Subcutaneous abdominal adipose tissue (tissue), 5 donors: ENCODE results near the gene NELFB.

ENCODE experiments used
- H3K27ac ChIP-seq: one replicate; pipeline ENCODE4 v1.7.0; 2013; ENCODE audit warnings: low read depth, mild to moderate bottlenecking, inconsistent platforms, low read length, moderate library complexity
- H3K27me3 ChIP-seq, 5 donors: one replicate each; pipeline ENCODE4 v1.7.0; 2013; ENCODE audit warnings: low read length in 5 of 5, inconsistent platforms in 1 of 5; ENCODE audit not compliant: control insufficient read depth in 5 of 5, insufficient read depth in 4 of 5
- H3K36me3 ChIP-seq, 5 donors: one replicate each; pipeline ENCODE4 v1.7.0; 2013; ENCODE audit warnings: low read length in 5 of 5; ENCODE audit not compliant: control insufficient read depth in 5 of 5, insufficient read depth in 5 of 5
- H3K4me1 ChIP-seq, 5 donors: one replicate each; pipeline ENCODE4 v1.7.0; 2013; ENCODE audit warnings: low read length in 5 of 5, mild to moderate bottlenecking in 3 of 5, moderate library complexity in 1 of 5; ENCODE audit not compliant: control insufficient read depth in 5 of 5, insufficient read depth in 5 of 5
- H3K4me3 ChIP-seq, 5 donors: one replicate each; pipeline ENCODE4 v1.7.0; 2013; ENCODE audit warnings: low read length in 5 of 5, low read depth in 1 of 5
- H3K9ac ChIP-seq, 5 donors: one replicate each; pipeline ENCODE4 v1.7.0; 2013; ENCODE audit warnings: low read length in 5 of 5, mild to moderate bottlenecking in 4 of 5, moderate library complexity in 3 of 5
- H3K9me3 ChIP-seq, 5 donors: one replicate each; pipeline ENCODE4 v1.7.0; 2013; ENCODE audit warnings: low read length in 5 of 5; ENCODE audit not compliant: control insufficient read depth in 5 of 5
- donor health status: healthy.
- donor health status: healthy.
- donor health status: healthy.
- donor health status: healthy.
- donor health status: healthy.

Gene NELFB

DNA sequence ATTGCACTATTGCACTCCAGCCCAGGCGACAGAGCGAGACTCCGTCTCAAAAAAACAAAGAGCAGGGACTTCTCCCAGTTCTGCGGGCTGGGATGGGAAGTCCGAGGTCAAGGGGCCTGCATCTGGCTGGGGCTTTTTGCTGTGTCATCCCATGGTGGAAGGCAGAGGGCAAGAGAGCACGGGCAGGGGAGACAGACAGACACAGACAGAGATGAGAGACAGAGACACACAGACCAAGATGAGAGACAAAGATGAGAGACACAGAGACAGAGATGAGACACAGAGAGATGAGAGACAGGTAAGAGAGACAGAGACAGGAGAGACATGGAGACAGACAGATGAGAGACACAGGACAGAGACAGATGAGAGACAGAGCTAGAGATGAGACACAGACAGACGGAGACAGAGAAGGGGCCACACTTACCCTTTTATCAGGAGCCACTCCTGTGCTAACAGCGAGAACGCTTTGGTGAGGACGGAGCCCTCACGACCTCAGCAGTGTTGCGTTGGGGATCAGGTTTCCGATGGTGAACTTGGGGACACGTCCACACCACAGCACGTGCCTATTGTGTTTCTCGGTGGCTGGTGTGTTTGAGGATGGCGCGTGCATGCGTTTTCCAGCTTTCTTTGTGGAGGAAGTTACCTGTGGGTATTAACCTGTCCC lies 13.5 kb downstream of the NELFB start:
- Histone ChIP-seq H3K4me3 (peak overlapping the region in 4 of 5 donors; percentile 4 to 42 (median 22)), H3K9me3 (no peaks in the 10 kb centered on the region), H3K27me3 (no peaks in the 10 kb centered on the region), H3K4me1 (peaks cover 6 to 23% (median 14%) of the 10 kb centered on the region in 5 donors), H3K27ac (peak overlapping the region; percentile 38), H3K9ac (peak overlapping the region in 1 of 5 donors; percentile 22), H3K36me3 (peaks cover 0 to 80% (median 68%) of the 10 kb centered on the region in 5 donors)

DNA sequence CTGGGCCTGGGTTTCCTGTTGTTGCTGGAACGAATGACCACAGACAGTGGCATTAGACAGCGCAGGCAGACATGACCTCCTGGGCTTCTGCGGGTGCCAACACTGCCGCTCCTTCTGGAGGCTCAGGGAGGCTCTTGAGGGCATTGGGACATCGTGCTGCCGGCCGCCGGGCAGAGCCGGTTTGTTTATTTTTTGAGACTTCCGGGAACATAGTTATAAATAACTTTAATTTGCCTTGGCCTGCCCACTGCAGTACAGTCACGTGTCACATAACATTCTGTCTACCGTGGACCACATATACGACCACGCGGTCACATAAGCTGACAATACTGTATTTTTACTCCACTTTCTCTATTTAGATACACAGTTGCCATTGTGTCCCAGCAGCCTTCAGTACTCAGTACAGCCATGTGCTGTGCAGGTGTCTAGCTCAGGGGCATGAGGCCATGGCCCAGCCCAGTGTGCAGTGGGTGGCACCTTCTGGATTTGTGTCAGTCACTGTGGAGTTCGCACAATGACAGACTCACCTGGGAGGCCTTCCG lies 14.2 kb downstream of the NELFB start:
- peaks cover 6 to 26% (median 16%) of the 10 kb centered on the region in 5 donors for H3K4me1 ChIP-seq
- no peaks in the 10 kb centered on the region for H3K9me3 ChIP-seq
- no peak overlapping the region for H3K9ac ChIP-seq
- H3K36me3 ChIP-seq = peaks cover 0 to 74% (median 62%) of the 10 kb centered on the region in 5 donors
- peak overlapping the region; percentile 38 for H3K27ac ChIP-seq
- H3K4me3 ChIP-seq = peak overlapping the region in 4 of 5 donors; percentile 4 to 42 (median 22)
- H3K27me3 ChIP-seq = no peaks in the 10 kb centered on the region

DNA sequence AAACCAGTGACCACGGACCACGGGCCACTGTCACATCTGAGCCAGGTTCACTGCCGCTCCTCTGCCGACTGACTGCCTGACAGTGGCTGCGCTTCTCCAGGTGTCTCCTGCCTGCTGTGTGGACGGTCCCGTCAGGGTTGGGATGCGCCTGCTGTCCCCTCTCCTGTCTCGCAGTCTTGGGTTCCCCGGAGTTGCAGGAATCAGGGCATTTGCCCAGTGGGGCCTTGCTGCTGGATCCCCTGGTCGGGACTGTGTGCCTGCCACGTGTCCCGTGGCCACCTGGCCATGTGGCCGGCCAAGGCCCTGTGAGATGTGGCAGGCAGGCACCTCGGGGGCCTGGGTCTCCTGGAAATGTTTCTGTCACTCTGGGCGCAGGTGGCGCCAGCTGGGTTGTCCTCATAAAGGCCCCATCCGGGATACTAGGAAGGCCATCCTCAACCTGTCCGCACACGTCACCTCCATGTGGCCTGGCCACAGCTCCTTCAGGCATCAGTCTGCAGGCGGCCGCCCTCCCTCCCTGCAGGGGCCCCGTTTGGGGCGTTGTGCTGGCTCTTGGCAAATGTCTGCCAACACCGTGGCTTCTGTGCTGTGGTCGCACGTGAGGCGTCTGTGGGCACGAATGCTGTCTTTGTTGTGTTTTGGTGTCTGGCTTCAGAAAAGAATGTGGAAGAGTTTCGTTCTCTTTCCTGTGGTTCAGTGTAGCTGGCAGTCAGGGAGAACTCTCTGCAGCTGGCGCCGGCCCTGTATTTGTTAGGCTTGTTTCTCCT lies 16.0 kb downstream of the NELFB start:
- peaks cover 6 to 41% (median 31%) of the 10 kb centered on the region in 5 donors for H3K4me1 ChIP-seq
- H3K9ac ChIP-seq = no peak overlapping the region
- peaks cover 0 to 62% (median 51%) of the 10 kb centered on the region in 5 donors for H3K36me3 ChIP-seq
- H3K27ac ChIP-seq = no peak overlapping the region
- H3K4me3 ChIP-seq = no peak overlapping the region
- peaks cover 0 to 3% (median 0%) of the 10 kb centered on the region in 5 donors for H3K27me3 ChIP-seq
- H3K9me3 ChIP-seq = no peaks in the 10 kb centered on the region

DNA sequence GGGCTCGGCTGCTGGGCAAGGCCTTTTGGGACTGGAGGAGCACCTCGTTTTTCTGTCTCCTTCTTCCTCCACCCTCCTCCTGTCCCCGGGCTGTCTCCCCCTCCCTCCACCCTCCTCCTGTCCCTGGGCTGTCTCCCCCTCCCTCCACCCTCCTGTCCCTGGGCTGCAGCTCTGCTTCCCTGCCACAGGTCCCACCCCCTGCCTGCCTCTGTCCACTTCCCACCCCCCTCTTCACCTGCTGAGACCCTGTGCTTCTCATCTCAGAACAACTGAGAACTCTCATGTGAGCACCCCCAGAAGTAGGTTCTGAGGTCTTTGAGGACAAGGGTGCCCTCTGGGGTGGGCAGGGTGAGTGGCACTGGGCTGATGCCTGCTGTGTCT lies 16.6 kb downstream of the NELFB start:
- H3K27me3 ChIP-seq = peaks cover 0 to 4% (median 0%) of the 10 kb centered on the region in 5 donors
- no peak overlapping the region for H3K9ac ChIP-seq
- peaks cover 0 to 56% (median 46%) of the 10 kb centered on the region in 5 donors for H3K36me3 ChIP-seq
- H3K4me1 ChIP-seq = peaks cover 6 to 47% (median 37%) of the 10 kb centered on the region in 5 donors
- no peak overlapping the region for H3K4me3 ChIP-seq
- no peaks in the 10 kb centered on the region for H3K9me3 ChIP-seq
- no peak overlapping the region for H3K27ac ChIP-seq

DNA sequence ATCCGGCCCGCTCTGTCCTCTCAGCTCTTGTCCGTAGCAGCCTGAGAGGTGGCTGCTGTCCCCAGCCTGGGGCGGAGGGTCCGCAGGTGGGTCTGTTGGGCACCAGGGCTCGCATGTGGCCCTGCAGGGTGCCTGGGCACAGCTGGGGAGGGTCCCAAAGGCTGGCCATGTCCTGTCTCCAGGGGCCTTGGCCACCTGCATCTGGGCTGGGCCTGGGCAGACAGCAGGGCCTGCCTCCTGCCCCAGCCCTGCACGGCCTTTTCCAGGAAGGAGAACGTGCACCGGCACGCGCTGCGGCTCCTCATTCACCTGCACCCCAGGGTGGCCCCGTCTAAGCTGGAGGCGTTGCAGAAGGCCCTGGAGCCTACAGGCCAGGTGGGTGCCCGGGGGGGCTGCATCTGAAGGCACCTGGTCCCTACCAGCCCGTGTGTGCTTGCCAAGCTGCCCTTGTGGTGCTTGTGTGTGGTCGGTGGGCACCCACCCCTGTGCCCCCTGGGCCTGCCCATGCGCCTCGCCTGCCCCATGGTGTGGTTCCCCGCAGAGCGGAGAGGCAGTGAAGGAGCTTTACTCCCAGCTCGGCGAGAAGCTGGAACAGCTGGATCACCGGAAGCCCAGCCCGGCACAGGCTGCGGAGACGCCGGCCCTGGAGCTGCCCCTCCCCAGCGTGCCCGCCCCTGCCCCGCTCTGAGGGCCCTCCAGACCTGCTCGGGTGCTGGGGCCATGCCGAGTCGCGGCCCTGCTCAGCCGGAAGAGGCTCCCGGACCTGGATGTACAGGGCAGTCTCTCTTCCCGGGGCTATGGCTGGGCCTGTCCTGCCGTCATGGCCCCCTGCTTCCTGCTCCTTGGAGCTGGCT lies 17.3 kb downstream of the NELFB start:
- no peak overlapping the region for H3K27ac ChIP-seq
- peaks cover 0 to 48% (median 39%) of the 10 kb centered on the region in 5 donors for H3K36me3 ChIP-seq
- H3K4me3 ChIP-seq = no peak overlapping the region
- H3K9me3 ChIP-seq = no peaks in the 10 kb centered on the region
- H3K9ac ChIP-seq = no peak overlapping the region
- H3K4me1 ChIP-seq = peaks cover 6 to 54% (median 45%) of the 10 kb centered on the region in 5 donors
- H3K27me3 ChIP-seq = peaks cover 0 to 6% (median 2%) of the 10 kb centered on the region in 5 donors

DNA sequence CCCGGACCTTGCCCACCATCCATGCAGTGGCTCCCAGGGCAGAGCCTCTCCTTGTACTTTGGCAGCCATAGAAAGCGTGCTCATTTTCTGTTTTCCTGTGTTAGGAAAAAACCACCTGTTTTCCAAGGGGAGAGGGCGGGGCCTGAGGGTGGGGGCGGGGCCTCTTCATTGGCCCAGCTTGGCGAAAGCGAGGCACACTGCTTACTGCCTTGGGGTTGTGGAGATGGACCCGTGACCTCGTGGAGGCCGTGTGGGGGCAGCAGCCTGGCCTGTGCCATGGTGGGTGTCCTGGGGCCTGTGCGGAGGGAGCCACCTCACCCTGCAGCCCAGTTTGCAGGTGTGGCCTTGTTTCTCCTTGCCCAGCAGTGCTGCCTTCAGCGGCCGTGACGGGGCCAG lies 18.0 kb downstream of the NELFB start:
- no peak overlapping the region for H3K27ac ChIP-seq
- H3K4me3 ChIP-seq = no peak overlapping the region
- H3K27me3 ChIP-seq = peaks cover 0 to 6% (median 2%) of the 10 kb centered on the region in 5 donors
- H3K4me1 ChIP-seq = peaks cover 6 to 57% (median 51%) of the 10 kb centered on the region in 5 donors
- H3K36me3 ChIP-seq = peaks cover 0 to 42% (median 33%) of the 10 kb centered on the region in 5 donors
- H3K9me3 ChIP-seq = no peaks in the 10 kb centered on the region
- no peak overlapping the region for H3K9ac ChIP-seq

DNA sequence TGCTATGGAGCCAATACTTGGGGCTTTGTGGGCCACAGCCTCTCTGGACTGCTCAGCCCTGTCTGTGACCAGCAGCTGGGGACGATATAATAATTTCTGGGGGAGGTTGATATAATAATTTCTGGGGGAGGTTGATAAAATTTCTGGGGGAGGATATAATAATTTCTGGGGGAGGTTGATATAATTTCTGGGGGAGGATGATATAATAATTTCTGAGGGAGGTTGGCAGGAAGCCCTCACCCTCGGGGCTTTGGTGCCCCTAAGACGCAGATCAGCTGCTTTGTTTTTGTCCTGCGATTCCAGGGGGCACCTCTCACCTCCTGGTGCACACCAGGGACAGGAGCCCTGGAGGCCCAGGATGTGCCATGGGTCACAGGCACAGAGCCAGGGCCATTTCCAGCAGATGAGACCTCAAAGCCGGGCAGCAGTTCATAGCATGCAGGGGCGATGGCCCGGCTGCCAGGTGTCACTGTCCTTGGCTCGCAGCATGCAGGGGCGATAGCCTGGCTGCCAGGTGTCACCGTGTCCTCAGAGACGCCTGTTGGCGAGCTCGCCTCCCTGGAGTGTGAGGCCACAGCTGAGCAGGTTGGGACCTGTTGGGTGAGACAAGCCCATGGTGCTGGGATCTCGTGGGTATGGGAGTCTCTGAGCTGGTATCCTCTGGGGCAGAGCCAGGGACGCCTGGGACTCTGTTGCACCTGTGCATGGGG lies 18.6 kb downstream of the NELFB start:
- Histone ChIP-seq H3K36me3 (peaks cover 0 to 38% (median 31%) of the 10 kb centered on the region in 5 donors), H3K4me1 (peaks cover 4 to 54% (median 45%) of the 10 kb centered on the region in 5 donors), H3K27me3 (peaks cover 0 to 9% (median 3%) of the 10 kb centered on the region in 5 donors), H3K9me3 (peaks cover 0 to under 1% (median 0%) of the 10 kb centered on the region in 5 donors), H3K27ac (no peak overlapping the region), H3K4me3 (no peak overlapping the region), H3K9ac (peak overlapping the region in 1 of 5 donors; percentile 15)

DNA sequence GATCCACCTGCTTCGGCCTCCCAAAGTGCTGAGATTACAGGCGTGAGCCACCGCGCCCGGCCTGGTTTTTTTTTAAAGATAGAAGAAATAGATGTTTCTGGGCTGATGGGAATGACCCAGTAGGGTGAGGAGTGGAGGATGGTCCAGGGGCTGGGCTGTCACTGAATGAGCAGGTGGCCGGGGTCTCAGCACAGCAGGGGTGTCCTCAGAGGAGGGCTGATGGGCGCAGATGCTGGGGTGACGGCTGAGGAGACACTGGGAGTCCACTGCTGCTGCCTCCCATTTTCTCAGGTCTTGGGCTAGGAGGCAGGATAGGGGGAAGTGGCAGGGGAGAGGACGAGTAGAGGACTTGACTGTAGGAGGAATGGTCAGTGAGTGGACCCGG lies 20.1 kb downstream of the NELFB start:
- Histone ChIP-seq H3K4me3 (no peak overlapping the region), H3K4me1 (peaks cover 0 to 49% (median 37%) of the 10 kb centered on the region in 5 donors), H3K9me3 (peaks cover 0 to 3% (median 0%) of the 10 kb centered on the region in 5 donors), H3K27ac (no peak overlapping the region), H3K9ac (no peak overlapping the region), H3K36me3 (peaks cover 0 to 43% (median 27%) of the 10 kb centered on the region in 5 donors), H3K27me3 (peaks cover 0 to 22% (median 10%) of the 10 kb centered on the region in 5 donors)
